Activated naive CD4-positive, alpha-beta T cell treated with anti-CD3 and anti-CD28 coated beads for 36 hours (primary cell): ENCODE results near the gene MYO10. TPM values are rescaled to one million over a fixed set of nuclear protein-coding genes. Genes with fewer than 3 reads are reported as not detected.

Experiments
- CTCF ChIA-PET: fragments of 350-600 bp; sonication (Branson Sonifier 250); formaldehyde crosslinking; loops from one replicate; lab custom pipeline; 2021; ENCODE audit warnings: antibody characterized with exemption; lab: Charles Lee
- DNase-seq: peaks from one replicate; pipeline ENCODE4 v3.0.0-alpha.2; 2020
- H3K27ac Mint-ChIP-seq: one replicate; pipeline ENCODE4 v1.8.0; 2021; ENCODE audit warnings: mild to moderate bottlenecking, mixed read lengths
- H3K27me3 Mint-ChIP-seq: one replicate; pipeline ENCODE4 v1.8.0; 2021; ENCODE audit warnings: low read depth, mixed read lengths
- H3K36me3 Mint-ChIP-seq: one replicate; pipeline ENCODE4 v1.8.0; 2021; ENCODE audit warnings: low read depth, mixed read lengths
- H3K4me1 Mint-ChIP-seq: one replicate; pipeline ENCODE4 v1.8.0; 2021; ENCODE audit warnings: low read depth, mixed read lengths
- H3K4me3 Mint-ChIP-seq: one replicate; pipeline ENCODE4 v1.8.0; 2021; ENCODE audit warnings: mild to moderate bottlenecking, moderate library complexity, mixed read lengths
- H3K9me3 Mint-ChIP-seq: one replicate; pipeline ENCODE4 v1.8.0; 2021; ENCODE audit warnings: mixed read lengths
- intact Hi-C: fragments of 100-400 bp; cut with micrococcal nuclease; formaldehyde crosslinking; loops from one replicate; pipeline ENCODE4 v1.15.1; 2023
- total RNA-seq, 2 experiments: library from RNA; stranded (reverse); gene quantifications; one replicate each; pipeline ENCODE4 v1.2.3, GENCODE V29; 2021

Gene MYO10
- total RNA-seq, 2 experiments from 2014 or later: 0.05 to 0.27 TPM

DNA sequence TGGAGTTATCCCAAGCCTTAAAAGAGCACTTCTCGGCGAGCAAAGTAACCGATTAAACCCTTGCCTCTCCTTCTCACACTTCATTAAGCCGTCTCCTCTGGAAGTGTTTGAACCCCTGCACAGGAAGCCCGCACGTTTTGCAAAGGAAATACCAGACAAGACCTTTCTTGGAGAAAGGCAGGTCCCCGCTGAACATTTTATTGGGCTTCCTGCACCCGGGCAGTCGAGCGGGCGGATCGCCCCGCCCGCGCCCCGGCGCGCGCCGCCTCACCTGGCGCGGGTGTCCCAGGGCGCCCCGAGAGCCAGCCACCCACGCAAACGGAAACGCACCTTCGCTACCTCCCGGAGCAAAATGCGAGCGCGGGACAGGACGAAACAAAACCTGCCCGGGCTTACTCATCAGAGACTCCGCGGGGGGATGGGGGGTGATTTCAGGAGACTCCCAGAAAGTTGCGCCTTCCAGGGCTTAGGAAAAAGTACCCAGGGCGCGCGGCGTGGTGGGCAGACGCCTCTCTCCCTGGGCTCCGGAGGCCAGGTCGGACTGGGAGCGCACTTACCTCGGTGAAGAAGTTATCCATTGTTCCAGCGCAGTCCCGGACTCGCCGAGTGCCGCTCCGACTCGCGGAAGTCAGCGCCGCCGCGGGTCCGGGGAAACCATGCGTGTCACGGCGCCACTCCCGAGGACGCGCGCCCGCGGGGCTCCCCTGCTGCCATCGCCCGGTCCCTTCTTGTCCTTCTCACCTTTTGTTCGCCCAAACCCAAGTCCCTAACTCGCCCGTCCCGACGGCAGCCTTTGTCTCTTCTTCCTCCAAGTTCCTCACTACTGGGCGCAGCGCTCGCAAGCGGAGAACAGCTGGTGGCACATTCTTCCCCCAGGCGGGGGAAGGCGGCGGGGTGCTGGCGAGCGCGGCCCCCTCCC lies 598 bp downstream of the MYO10 start:
- CTCF ChIA-PET: no interaction called here
- intact Hi-C loops: loop anchor here (2.0 to 10.0 kb wide), 5 partner anchors 145 to 468 kb away; partner anchors contain the start of genes RETREG1 and ZNF622
- Mint-ChIP-seq H3K27ac (no peak overlapping the region), H3K4me1 (peaks cover 17% of the 10 kb centered on the region), H3K36me3 (no peaks in the 10 kb centered on the region), H3K9me3 (no peaks in the 10 kb centered on the region), H3K4me3 (peak overlapping the region; percentile 69), H3K27me3 (peaks cover 71% of the 10 kb centered on the region)
- peak; percentile 58 for DNase-seq

DNA sequence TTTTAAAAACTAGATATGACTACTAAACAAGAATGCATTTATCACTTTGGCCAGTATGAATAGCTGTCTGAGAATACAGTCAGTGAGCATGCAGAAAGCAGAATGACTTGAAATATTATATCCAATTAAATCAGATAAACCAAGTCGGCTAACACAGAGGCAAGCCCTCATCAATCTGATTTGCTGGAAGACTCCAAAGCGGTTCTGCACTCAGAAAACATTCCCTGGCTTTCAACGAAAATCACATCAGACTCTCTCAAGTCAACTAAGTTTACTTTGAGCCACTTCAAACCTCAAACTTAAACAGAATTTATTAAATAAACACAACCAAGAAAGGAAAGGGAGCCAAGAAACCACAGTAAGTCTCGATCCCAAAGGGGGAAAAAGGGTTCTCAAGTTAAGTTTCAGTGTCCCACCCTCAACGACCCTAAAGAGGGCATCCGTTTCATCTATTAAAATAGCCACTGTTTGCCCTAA lies 1.4 kb downstream of the MYO10 start:
- no peaks in the 10 kb centered on the region for H3K9me3 Mint-ChIP-seq
- no peaks in the 10 kb centered on the region for H3K36me3 Mint-ChIP-seq
- CTCF ChIA-PET: no interaction called here
- DNase-seq: no peak
- intact Hi-C loops: loop anchor here (1.0 to 10.0 kb wide), 6 partner anchors 144 to 467 kb away; partner anchors contain the start of genes RETREG1 and ZNF622
- H3K4me1 Mint-ChIP-seq: peaks cover 17% of the 10 kb centered on the region
- no peak overlapping the region for H3K27ac Mint-ChIP-seq
- peaks cover 70% of the 10 kb centered on the region for H3K27me3 Mint-ChIP-seq
- no peak overlapping the region for H3K4me3 Mint-ChIP-seq

DNA sequence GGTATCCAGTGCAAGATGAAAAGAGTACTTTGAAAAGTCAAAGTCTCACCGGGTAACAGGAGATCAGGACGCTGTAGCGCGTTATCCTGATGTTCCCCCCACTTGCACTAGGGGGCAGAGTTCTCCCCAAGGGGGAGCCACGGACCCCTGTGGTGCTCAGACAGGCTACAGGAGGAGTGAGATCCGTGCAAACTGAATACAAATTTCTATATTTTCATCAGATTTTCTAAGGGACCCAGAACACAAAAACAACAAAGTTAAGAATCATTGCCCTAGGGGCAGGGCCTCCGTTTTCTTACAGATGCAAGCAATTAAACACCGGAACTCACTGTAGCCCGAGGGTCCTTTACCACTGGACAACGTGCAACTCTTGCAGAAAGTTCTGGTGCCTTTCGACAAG lies 2.0 kb downstream of the MYO10 start:
- H3K27ac Mint-ChIP-seq: no peak overlapping the region
- no peaks in the 10 kb centered on the region for H3K9me3 Mint-ChIP-seq
- intact Hi-C loops: loop anchor here (1.0 to 10.0 kb wide), 4 partner anchors 143 to 255 kb away; no protein-coding TSS in a partner anchor
- no peaks in the 10 kb centered on the region for H3K36me3 Mint-ChIP-seq
- CTCF ChIA-PET: interaction anchor here (1.8 kb wide), 1 partner anchor 157 kb away, joined by 4 read pairs; no protein-coding TSS in a partner anchor
- peaks cover 70% of the 10 kb centered on the region for H3K27me3 Mint-ChIP-seq
- peak overlapping the region; percentile 29 for H3K4me3 Mint-ChIP-seq
- DNase-seq: peak; percentile 64
- H3K4me1 Mint-ChIP-seq: peaks cover 17% of the 10 kb centered on the region

DNA sequence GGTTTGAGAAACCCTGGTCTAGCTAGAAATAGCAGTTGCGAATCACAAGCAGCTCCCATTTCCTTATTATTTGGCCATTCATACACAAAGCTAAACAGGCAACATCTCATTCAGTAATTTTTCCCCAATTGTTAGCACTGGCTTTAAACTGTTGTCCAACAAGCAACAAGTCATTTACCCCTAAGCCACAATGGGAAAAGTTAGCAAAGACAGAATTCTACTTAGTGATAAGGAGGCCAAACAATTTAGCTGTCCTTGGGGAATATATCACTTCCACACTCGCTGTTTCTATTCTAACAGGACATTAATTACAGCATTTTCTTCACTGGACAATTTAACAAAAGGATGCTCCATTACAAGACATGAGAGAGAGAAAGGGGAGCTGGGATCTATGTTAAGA lies 2.8 kb downstream of the MYO10 start:
- Mint-ChIP-seq H3K27ac (no peak overlapping the region), H3K9me3 (no peaks in the 10 kb centered on the region), H3K27me3 (peaks cover 70% of the 10 kb centered on the region), H3K36me3 (no peaks in the 10 kb centered on the region), H3K4me3 (no peak overlapping the region), H3K4me1 (peaks cover 17% of the 10 kb centered on the region)
- CTCF ChIA-PET: interaction anchor here (1.8 kb wide), 1 partner anchor 157 kb away, joined by 4 read pairs; no protein-coding TSS in a partner anchor
- intact Hi-C loops: loop anchor here (10.0 kb wide), 1 partner anchor 239 kb away; no protein-coding TSS in a partner anchor
- no peak for DNase-seq

DNA sequence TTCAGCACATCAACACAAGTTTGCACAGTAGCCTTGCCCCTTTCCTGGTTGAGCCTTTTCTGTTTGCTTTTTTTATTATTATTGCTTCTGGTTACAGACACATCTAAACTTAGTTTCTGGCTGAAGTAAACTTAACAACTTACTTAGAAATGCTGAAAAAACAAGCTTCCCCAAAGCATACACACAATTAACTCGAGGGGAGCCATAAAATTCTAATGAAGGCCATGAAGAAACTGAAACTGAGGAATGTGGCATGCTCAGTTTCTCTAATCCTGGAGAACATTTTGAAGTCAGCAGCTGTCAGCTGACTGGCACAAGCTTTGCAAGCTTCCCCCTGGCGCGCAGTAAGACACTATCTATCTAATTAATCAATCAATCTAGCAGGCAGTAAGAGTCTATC lies 3.7 kb downstream of the MYO10 start:
- H3K27ac Mint-ChIP-seq: no peak overlapping the region
- no peaks in the 10 kb centered on the region for H3K36me3 Mint-ChIP-seq
- intact Hi-C loops: loop anchor here (10.0 kb wide), 1 partner anchor 238 kb away; no protein-coding TSS in a partner anchor
- DNase-seq: no peak
- H3K4me3 Mint-ChIP-seq: no peak overlapping the region
- H3K9me3 Mint-ChIP-seq: no peaks in the 10 kb centered on the region
- peaks cover 17% of the 10 kb centered on the region for H3K4me1 Mint-ChIP-seq
- CTCF ChIA-PET: interaction anchor here (1.8 kb wide), 1 partner anchor 158 kb away, joined by 4 read pairs; no protein-coding TSS in a partner anchor
- peaks cover 62% of the 10 kb centered on the region for H3K27me3 Mint-ChIP-seq

DNA sequence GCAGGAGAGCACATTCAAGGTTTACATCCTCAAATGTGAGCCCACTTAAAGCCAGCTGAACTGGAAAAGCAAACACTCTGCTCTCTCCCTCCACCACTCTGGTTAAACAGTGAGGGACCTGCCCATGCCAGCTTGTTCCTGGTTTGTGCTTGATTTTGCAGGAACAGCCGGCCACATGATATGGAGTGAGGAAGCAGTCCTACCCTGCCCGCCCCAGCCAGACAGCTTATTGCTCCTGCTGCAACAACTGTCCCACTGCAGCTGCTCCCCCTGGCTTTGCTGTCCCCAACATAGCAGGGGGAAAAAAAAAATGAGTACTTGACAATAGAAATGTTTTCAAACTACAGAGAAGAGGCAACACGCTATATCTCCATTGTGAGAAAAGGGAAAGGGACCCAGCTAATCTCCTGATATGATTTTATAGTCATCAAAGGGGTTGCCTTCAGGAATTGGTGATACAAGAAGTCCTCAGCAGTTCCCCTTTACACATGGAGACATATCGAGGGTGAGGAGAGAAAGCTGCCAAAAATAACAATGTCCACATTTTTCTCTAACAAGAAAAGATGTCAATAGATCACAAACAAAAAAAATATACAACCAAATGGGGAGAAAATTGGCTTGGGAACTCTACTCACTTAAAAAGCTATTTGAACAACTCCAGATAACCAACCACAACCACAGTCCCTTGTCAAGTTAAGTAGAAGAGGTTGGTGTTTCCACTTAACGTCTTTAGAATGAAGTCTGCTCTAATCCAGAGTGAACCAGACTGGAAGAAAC lies 4.6 kb downstream of the MYO10 start:
- intact Hi-C loops: loop anchor here (10.0 kb wide), 1 partner anchor 237 kb away; no protein-coding TSS in a partner anchor
- DNase-seq: no peak
- H3K36me3 Mint-ChIP-seq: no peaks in the 10 kb centered on the region
- peaks cover 54% of the 10 kb centered on the region for H3K27me3 Mint-ChIP-seq
- no peak overlapping the region for H3K4me3 Mint-ChIP-seq
- H3K27ac Mint-ChIP-seq: no peak overlapping the region
- peaks cover 12% of the 10 kb centered on the region for H3K4me1 Mint-ChIP-seq
- CTCF ChIA-PET: no interaction called here
- H3K9me3 Mint-ChIP-seq: no peaks in the 10 kb centered on the region

DNA sequence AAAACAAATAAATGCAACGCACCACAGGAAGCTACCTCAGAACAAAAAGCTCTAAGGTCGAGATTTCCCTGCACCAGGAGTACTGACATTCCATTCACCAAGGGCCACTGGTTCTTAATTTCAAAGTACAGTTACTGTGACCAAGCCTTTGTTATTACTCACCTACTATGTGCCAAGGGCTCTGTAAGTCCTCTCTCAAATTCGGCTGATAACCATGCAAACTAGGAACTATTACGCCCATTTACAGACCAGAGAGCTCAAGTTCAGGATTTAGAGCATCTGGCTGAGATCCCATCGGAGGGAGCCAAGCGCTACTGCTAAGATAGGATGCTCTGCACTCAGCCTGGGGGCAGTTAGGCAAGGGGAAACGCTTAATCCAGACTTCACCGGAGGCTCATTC lies 5.6 kb downstream of the MYO10 start:
- peaks cover 10% of the 10 kb centered on the region for H3K4me1 Mint-ChIP-seq
- CTCF ChIA-PET: interaction anchor here (0.6 kb wide), 1 partner anchor 77 kb away, joined by 3 read pairs; no protein-coding TSS in a partner anchor
- H3K27me3 Mint-ChIP-seq: peaks cover 47% of the 10 kb centered on the region
- intact Hi-C loops: loop anchor here (10.0 kb wide), 1 partner anchor 236 kb away; no protein-coding TSS in a partner anchor
- DNase-seq: no peak
- no peak overlapping the region for H3K4me3 Mint-ChIP-seq
- no peak overlapping the region for H3K27ac Mint-ChIP-seq
- H3K9me3 Mint-ChIP-seq: no peaks in the 10 kb centered on the region
- no peaks in the 10 kb centered on the region for H3K36me3 Mint-ChIP-seq

DNA sequence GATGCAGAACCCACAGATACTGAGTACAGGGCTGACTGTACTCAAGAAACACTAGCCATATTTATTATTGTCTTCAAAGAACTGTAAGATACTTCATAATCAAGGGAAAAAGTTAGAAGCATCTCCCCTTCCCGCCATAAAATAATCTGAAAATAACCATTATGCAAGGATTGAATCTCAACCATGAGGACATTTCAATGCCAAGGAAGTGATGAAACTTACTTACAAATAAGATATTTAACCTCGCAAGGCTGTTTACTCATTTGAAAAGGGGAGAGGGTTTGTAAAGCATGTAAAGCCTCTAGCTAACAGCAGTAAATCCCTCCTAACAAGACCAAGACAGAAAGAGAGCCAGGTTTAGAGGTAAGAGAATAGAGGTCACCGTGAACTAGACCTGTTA lies 6.3 kb downstream of the MYO10 start:
- CTCF ChIA-PET: no interaction called here
- Mint-ChIP-seq H3K27me3 (peaks cover 42% of the 10 kb centered on the region), H3K4me1 (peaks cover 7% of the 10 kb centered on the region), H3K36me3 (no peaks in the 10 kb centered on the region), H3K27ac (no peak overlapping the region), H3K4me3 (no peak overlapping the region), H3K9me3 (no peaks in the 10 kb centered on the region)
- DNase-seq: no peak
- intact Hi-C loops: loop anchor here (10.0 kb wide), 1 partner anchor 235 kb away; no protein-coding TSS in a partner anchor

DNA sequence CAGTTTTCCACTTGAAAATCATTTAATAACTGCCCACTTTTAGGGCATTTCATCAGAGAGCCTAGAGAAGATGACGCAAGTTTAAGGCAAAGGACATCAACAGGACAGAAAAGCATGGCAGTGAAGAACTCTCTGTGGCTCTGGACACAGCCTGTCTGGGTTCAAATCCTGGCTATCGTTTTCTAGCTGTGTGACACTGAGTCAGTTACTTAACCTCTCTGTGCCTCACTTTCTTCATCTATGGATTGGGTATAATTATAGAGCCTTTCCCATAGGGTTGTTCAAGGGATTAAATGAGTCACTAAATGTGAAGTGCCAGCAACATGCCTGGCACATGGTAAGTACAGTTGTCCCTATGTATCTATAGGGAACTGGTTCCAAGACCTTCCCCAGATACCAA lies 6.7 kb downstream of the MYO10 start:
- H3K27ac Mint-ChIP-seq: no peak overlapping the region
- intact Hi-C loops: no loop called here
- no peaks in the 10 kb centered on the region for H3K36me3 Mint-ChIP-seq
- H3K4me1 Mint-ChIP-seq: peaks cover 3% of the 10 kb centered on the region
- H3K9me3 Mint-ChIP-seq: no peaks in the 10 kb centered on the region
- CTCF ChIA-PET: no interaction called here
- H3K27me3 Mint-ChIP-seq: peaks cover 38% of the 10 kb centered on the region
- DNase-seq: no peak
- H3K4me3 Mint-ChIP-seq: no peak overlapping the region

DNA sequence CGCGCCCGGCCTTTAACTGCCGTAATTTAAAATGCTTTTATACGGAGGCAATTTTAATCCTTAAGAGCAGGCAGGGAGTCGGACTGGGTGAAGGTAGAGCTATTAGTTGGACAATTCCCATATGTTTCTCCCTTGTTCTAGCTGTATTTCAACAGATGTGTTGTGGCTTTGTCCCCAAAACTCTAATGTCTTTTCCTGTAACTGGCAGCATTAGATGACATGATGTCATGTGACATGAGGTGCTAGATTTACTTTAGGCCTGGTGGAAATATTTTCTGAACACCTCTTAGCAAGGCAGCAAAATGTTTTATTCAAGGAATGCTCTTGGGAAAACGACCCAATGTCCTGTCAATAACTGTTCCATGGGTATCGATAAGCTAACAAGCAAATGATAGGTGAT lies 8.5 kb downstream of the MYO10 start:
- Mint-ChIP-seq H3K27ac (no peak overlapping the region), H3K4me3 (no peak overlapping the region), H3K27me3 (peaks cover 22% of the 10 kb centered on the region), H3K4me1 (no peaks in the 10 kb centered on the region), H3K36me3 (no peaks in the 10 kb centered on the region), H3K9me3 (no peaks in the 10 kb centered on the region)
- intact Hi-C loops: no loop called here
- no peak for DNase-seq
- CTCF ChIA-PET: no interaction called here

DNA sequence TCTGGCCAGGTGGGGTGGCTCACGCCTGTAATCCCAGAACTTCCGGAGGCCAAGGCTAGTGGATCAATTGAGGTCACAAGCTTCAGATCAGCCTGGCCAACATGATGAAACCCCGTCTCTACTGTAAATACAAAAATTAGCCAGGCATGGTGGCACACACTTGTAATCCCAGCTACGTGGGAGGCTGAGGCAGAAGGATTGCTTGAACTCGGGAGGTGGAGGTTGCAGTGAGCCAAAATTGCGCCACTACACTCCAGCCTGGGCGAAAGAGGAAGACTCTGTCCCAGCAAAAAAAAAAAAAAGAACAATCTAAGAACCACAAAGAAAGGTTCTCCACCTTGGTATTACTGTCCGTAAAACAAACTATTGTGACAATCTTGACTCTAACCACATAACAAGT lies 9.7 kb downstream of the MYO10 start:
- Mint-ChIP-seq H3K27me3 (peaks cover 11% of the 10 kb centered on the region), H3K9me3 (no peaks in the 10 kb centered on the region), H3K4me3 (no peak overlapping the region), H3K27ac (no peak overlapping the region), H3K36me3 (no peaks in the 10 kb centered on the region), H3K4me1 (no peaks in the 10 kb centered on the region)
- CTCF ChIA-PET: no interaction called here
- DNase-seq: no peak
- intact Hi-C loops: no loop called here

DNA sequence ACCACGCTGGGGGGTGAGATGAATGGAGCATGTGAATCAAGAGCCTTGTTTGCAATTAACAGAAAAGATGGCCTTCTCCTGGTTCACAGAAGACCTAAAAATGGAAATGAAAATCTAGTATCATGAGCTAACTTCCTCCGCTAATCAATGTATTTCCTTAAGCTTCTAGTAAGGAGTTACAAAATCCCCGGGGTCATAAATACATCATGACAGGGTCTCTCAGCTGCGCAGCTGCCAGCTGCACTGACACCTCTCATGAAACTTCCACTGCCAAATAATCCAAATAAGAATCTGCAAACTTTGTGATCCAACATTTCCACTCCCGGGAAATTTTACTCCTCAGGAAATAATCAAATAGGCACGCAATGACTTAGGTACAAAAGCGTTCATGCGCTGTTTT lies 11.9 kb downstream of the MYO10 start:
- Mint-ChIP-seq H3K27ac (no peak overlapping the region), H3K9me3 (peaks cover 2% of the 10 kb centered on the region), H3K4me3 (no peak overlapping the region), H3K36me3 (no peaks in the 10 kb centered on the region), H3K27me3 (no peaks in the 10 kb centered on the region), H3K4me1 (no peaks in the 10 kb centered on the region)
- no peak for DNase-seq
- intact Hi-C loops: no loop called here
- CTCF ChIA-PET: no interaction called here
